ENCODE results near the gene CHCT1.

Gene CHCT1

DNA sequence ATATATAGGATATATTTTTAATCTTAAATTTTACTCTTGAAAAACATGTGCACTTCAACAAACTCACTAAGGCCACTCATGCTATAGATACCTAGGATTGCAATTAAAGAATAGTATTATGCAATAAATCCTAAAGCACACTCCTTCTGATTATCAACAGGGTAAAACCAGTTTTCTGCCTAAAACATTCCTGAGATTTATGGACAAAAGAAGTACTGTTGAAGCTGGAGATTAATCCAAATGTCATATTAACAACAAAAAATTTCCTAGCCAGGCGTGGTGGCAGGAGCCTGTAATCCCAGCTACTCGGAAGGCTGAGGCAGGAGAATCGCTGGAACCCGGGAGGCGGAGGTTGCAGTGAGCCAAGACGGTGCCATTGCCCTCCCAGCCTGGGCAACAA is 21.4 kb downstream of the CHCT1 start:
- no peak for DNase-seq

DNA sequence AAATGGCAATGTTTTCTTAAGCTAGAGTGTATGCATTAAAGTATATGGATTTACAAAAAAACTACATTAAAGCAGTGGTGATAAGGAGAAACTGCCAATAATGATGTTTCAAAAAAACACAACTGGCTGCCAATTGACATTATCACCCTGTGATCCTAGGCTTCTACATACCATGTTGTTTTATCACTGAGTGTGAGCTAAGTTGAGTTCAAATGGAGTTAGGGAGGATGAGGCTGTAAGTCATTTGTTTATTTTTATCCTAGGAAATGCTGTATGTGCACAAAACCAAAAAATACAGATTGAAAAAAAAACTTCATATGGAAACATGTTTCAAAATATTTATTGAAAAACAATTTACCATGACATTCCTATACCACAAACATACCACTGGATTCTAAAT is 22.9 kb downstream of the CHCT1 start:
- no peak for DNase-seq

- DNase-seq: no peak
Measured at GRCh38 chr17:60447375-60447774, 25.1 kb downstream of the CHCT1 start.

GRCh38 chr17:60451071-60451470 is 28.8 kb downstream of the CHCT1 start:
- no peak for DNase-seq

DNA sequence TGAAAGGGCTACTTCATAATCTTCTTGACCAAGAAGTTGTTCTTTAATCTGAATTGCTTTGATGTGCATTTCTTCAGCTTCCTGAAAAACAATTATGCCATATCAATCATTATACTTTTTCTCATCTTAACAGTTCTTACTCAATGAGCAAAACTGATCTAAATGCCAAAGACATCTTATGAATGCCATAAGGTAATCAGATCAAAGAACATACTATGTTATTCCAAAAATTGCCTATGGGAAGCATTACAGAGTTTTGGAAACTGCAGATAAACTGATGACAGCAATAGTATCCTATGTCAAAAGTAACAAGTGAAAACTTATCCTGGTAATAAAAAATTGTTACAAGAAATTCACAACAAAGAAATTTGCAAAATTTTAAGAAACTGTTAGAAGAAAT is 29.7 kb downstream of the CHCT1 start:
- DNase-seq: no peak

GRCh38 chr17:60455378-60455777 is 33.1 kb downstream of the CHCT1 start:
- no peak for DNase-seq

GRCh38 chr17:60457148-60457547 is 34.9 kb downstream of the CHCT1 start:
- no peak for DNase-seq

DNA sequence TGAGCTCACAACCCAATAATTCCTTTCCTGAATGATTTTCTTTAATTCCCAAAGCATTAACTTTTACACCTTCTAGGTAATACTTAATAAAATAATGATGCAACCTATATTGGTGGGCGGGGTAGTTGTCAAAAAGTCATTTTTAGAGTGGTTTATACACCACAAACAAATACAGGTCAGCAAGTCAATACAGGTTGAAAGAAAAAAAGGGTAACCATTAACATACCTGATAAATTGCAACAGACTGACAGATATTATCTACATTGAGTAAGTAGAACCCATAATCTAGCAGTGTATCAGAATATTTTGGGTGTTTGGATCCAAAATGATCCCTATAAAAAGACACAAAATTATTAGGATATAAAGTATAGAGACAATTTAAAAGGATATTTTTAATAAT is 39.3 kb downstream of the CHCT1 start:
- no peak for DNase-seq

DNA sequence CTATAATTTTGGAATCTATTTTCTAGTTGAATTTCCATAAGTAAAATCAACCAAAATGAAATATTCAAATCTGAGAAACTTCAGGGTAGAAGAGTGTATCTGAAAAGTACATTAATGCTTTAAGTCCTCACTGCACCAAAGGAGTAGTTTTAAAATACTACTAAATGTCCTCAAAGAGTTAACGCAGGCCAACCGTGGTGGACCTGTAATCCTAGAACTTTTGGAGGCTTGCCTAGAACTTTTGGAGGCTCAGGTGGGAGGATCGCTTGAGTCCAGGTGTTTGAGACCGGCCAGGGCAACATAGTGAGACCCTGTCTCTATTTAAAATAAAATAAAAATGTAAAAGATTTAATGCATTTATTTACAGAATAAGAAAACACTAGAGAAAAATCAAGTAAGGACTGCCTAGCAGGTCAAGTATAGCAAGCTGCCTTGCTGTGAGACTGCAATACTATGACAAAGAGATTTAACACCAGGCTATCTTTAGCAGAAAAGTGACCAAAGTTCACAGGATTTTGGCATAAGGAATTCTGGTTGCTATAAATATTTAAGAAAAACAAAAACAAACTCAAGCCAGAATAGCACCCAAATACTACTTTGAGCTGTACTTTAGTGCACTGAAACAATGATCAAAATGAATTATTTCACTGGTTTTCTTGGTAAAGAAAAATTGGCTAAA is 41.0 kb downstream of the CHCT1 start:
- DNase-seq: no peak

DNA sequence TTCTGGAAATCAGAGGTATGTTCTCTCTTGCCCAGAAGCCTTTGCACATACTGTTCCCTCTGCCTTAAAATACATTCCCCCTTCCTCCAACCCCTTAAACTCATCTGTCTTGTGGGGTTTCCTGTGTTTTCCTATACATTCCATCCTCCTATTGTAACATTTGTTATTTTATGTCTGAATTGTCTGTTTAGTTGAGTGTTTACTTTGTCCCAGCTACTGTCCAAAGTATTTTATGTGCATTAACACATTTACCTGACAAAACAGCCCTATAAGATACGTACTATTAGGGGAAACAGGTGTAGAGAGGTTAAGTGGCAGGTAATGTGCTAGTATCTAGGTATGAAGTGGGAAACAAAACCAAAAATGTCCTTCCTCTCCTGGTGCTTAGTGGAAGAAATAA is 42.1 kb downstream of the CHCT1 start:
- no peak for DNase-seq

DNA sequence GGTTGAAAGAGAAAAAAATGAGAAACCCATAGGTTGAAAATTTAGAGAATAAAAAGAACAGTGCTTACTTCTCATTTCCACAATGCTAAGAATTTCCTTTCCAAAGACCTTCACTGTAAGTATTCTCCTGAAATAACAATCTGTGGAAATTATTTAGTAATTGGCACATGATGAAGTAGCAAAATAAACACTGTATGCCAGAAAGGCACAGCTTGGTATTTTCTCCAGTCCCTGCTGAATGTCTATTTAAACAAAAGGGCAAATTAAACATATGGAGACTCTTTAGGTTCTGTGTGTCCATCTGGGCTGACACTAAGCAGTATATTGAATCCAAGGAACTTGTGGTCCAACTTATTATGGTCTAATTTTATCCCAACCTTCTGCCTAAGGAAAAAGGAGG is 46.1 kb downstream of the CHCT1 start:
- DNase-seq: no peak

DNA sequence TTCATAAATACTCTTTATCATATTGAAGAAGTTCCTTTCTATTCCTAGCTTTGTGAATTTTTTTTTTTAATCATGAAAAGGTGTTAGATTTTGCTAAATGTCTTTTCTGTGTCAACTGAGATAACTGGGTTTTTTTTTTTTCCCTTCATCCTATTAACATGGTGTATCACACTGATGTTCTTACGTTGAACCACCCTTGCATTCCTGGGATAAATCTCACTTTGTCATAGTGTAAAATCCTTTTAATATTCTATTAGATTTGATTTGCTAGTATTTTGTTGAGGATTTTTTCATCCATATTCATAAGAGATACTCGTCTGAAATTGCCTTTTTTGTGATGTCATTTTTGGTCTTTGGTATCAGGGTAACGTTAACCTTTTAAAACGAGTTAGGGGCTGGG is 49.2 kb downstream of the CHCT1 start:
- no peak for DNase-seq

- no peak for DNase-seq
Measured at GRCh38 chr17:60472449-60472848, 50.2 kb downstream of the CHCT1 start.

DNA sequence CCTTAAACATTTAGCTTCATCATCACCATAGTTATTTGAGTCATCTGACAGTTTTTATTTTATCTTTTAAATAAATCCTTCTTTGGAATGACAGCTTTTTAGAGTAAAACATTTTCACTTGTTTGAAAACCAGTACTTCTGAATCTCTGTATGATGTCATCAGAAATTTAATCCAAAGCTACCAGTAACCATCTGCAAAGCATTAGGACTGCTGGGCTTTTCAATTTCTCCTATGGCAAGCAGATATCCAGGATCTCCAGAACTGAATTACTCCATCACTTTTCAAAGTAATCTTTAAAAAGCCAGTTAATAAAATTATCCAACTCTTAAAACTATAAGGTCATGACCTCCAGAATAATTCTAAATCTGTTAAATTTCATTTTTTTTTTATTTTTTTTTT is 51.5 kb downstream of the CHCT1 start:
- DNase-seq: no peak

Measured in activated CD4-positive, CD25-positive, alpha-beta regulatory T cell (primary cell).